Measurements from ENCODE around the gene OR2C3.

DNA sequence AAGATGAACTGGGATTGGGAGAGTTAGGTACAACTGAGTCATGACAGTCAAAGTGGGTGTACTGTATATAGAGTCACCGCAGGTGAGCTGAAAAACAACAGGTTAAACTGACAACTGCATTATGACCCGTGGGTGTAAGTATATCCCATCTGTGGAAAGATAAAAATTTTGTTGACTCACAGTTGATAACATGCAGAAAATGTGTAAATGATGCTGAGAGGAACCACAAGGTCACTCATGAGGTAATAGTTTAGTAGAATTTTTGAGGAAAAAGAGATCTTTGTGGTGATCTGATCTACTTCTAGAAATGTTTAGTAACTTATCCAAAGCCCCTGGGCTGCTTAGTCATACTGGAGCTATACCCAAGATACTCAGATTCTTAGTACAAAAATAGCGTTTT is 838 bp downstream of the OR2C3 start:
- TF ChIP-seq POLR2A (IDR thresholded peaks at IDR 0.05): no peak
- TF ChIP-seq, protein P1, sequence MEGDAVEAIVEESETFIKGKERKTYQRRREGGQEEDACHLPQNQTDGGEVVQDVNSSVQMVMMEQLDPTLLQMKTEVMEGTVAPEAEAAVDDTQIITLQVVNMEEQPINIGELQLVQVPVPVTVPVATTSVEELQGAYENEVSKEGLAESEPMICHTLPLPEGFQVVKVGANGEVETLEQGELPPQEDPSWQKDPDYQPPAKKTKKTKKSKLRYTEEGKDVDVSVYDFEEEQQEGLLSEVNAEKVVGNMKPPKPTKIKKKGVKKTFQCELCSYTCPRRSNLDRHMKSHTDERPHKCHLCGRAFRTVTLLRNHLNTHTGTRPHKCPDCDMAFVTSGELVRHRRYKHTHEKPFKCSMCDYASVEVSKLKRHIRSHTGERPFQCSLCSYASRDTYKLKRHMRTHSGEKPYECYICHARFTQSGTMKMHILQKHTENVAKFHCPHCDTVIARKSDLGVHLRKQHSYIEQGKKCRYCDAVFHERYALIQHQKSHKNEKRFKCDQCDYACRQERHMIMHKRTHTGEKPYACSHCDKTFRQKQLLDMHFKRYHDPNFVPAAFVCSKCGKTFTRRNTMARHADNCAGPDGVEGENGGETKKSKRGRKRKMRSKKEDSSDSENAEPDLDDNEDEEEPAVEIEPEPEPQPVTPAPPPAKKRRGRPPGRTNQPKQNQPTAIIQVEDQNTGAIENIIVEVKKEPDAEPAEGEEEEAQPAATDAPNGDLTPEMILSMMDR (IDR thresholded peaks at IDR 0.05): no peak

Data from uterus (tissue), 2 donors.